ENCODE measurements around the gene MBD3L1.

Gene MBD3L1

GRCh38 chr19:8832132-8833021 is at the start of gene MBD3L1, which contains the start of gene ZNF558:
MBD3L1 (plus strand) TSS chr19:8832377; CDS start chr19:8842679, 10,302 bp downstream.
ZNF558 (minus strand) TSS chr19:8832304; CDS start chr19:8822659, 9,645 bp downstream.
- peak; percentile 55 for TF ChIP-seq FOXP2 (optimal IDR thresholded peaks at IDR 0.05; ENCODE audit: control extremely low read depth, extremely low read length, insufficient read depth)
- TF ChIP-seq POLR2AphosphoS5 (IDR thresholded peaks at IDR 0.05; ENCODE audit: borderline replicate concordance, low read depth, low read length), result peak; percentile 88
- TF ChIP-seq EZH2 (IDR thresholded peaks at IDR 0.05), result no peak
- peak within 1 kb of the TSS; percentile 94 for H3K27ac ChIP-seq
- H3K36me3 ChIP-seq (ENCODE audit: insufficient read depth, low read length), result peaks cover 6% of the 10 kb centered on the region; the same call in 1 of the 2 replicates
- peak within 1 kb of the TSS; percentile 95 for H3K9ac ChIP-seq (ENCODE audit: insufficient read length)
- 0 out of 2 replicates have a peak, but pooled peaks cover 2% of the 10 kb centered on the region for H3K9me3 ChIP-seq (ENCODE audit: low read depth, low read length)
- peak; percentile 91 for DNase-seq (ENCODE audit: low read depth, low spot score)
- peak within 1 kb of the TSS; percentile 97 for H3K4me3 ChIP-seq

GRCh38 chr19:8794823-8795222 is 37.4 kb upstream of the MBD3L1 start:
- no peak for DNase-seq (ENCODE audit: low read depth, low spot score)
- H3K4me3 ChIP-seq, result no peak overlapping the region
- H3K27ac ChIP-seq, result no peak overlapping the region
- H3K9me3 ChIP-seq (ENCODE audit: low read depth, low read length), result no peaks in the 10 kb centered on the region
- TF ChIP-seq POLR2AphosphoS5 (IDR thresholded peaks at IDR 0.05; ENCODE audit: borderline replicate concordance, low read depth, low read length) (no peak), EZH2 (IDR thresholded peaks at IDR 0.05) (no peak)
- H3K9ac ChIP-seq (ENCODE audit: insufficient read length), result no peak overlapping the region
- no peaks in the 10 kb centered on the region for H3K36me3 ChIP-seq (ENCODE audit: insufficient read depth, low read length)

- H3K9ac ChIP-seq (ENCODE audit: insufficient read length), result no peak overlapping the region
- peaks cover 66% of the 10 kb centered on the region for H3K36me3 ChIP-seq (ENCODE audit: insufficient read depth, low read length)
- no peak for DNase-seq (ENCODE audit: low read depth, low spot score)
- H3K9me3 ChIP-seq (ENCODE audit: low read depth, low read length), result peaks cover 30% of the 10 kb centered on the region
- H3K27ac ChIP-seq, result no peak overlapping the region
- TF ChIP-seq EZH2 (IDR thresholded peaks at IDR 0.05) (no peak), POLR2AphosphoS5 (IDR thresholded peaks at IDR 0.05; ENCODE audit: borderline replicate concordance, low read depth, low read length) (no peak), FOXP2 (optimal IDR thresholded peaks at IDR 0.05; ENCODE audit: control extremely low read depth, extremely low read length, insufficient read depth) (no peak)
- H3K4me3 ChIP-seq, result no peak overlapping the region
Measured at GRCh38 chr19:8806661-8807060, 25.5 kb upstream of the MBD3L1 start.

GRCh38 chr19:8811315-8812172 is 20.6 kb upstream of the MBD3L1 start:
- peaks cover 92% of the 10 kb centered on the region for H3K36me3 ChIP-seq (ENCODE audit: insufficient read depth, low read length)
- DNase-seq (ENCODE audit: low read depth, low spot score), result no peak
- H3K9me3 ChIP-seq (ENCODE audit: low read depth, low read length), result peaks cover 53% of the 10 kb centered on the region
- H3K27ac ChIP-seq, result no peak overlapping the region
- TF ChIP-seq POLR2AphosphoS5 (IDR thresholded peaks at IDR 0.05; ENCODE audit: borderline replicate concordance, low read depth, low read length) (no peak), EZH2 (IDR thresholded peaks at IDR 0.05) (no peak), FOXP2 (optimal IDR thresholded peaks at IDR 0.05; ENCODE audit: control extremely low read depth, extremely low read length, insufficient read depth) (no peak)
- no peak overlapping the region for H3K9ac ChIP-seq (ENCODE audit: insufficient read length)
- no peak overlapping the region for H3K4me3 ChIP-seq

GRCh38 chr19:8814176-8814575 is 18.0 kb upstream of the MBD3L1 start:
- Histone ChIP-seq H3K27ac (no peak overlapping the region), H3K36me3 (ENCODE audit: insufficient read depth, low read length) (peaks cover 93% of the 10 kb centered on the region), H3K4me3 (no peak overlapping the region), H3K9ac (ENCODE audit: insufficient read length) (no peak overlapping the region), H3K9me3 (ENCODE audit: low read depth, low read length) (peaks cover 44% of the 10 kb centered on the region)
- DNase-seq (ENCODE audit: low read depth, low spot score), result no peak
- TF ChIP-seq EZH2 (IDR thresholded peaks at IDR 0.05) (no peak), FOXP2 (optimal IDR thresholded peaks at IDR 0.05; ENCODE audit: control extremely low read depth, extremely low read length, insufficient read depth) (no peak), POLR2AphosphoS5 (IDR thresholded peaks at IDR 0.05; ENCODE audit: borderline replicate concordance, low read depth, low read length) (no peak)

- TF ChIP-seq FOXP2 (optimal IDR thresholded peaks at IDR 0.05; ENCODE audit: control extremely low read depth, extremely low read length, insufficient read depth) (no peak), POLR2AphosphoS5 (IDR thresholded peaks at IDR 0.05; ENCODE audit: borderline replicate concordance, low read depth, low read length) (no peak), EZH2 (IDR thresholded peaks at IDR 0.05) (no peak)
- no peak overlapping the region for H3K9ac ChIP-seq (ENCODE audit: insufficient read length)
- H3K9me3 ChIP-seq (ENCODE audit: low read depth, low read length), result peaks cover 36% of the 10 kb centered on the region
- DNase-seq (ENCODE audit: low read depth, low spot score), result no peak
- H3K27ac ChIP-seq, result no peak overlapping the region
- H3K36me3 ChIP-seq (ENCODE audit: insufficient read depth, low read length), result peaks cover 96% of the 10 kb centered on the region
- no peak overlapping the region for H3K4me3 ChIP-seq
Measured at GRCh38 chr19:8815780-8816179, 16.4 kb upstream of the MBD3L1 start.

GRCh38 chr19:8820234-8820633 is 11.9 kb upstream of the MBD3L1 start:
- Histone ChIP-seq H3K9ac (ENCODE audit: insufficient read length) (no peak overlapping the region), H3K9me3 (ENCODE audit: low read depth, low read length) (peaks cover 5% of the 10 kb centered on the region; the same call in 1 of the 2 replicates), H3K27ac (no peak overlapping the region), H3K36me3 (ENCODE audit: insufficient read depth, low read length) (peaks cover 92% of the 10 kb centered on the region), H3K4me3 (no peak overlapping the region)
- no peak for DNase-seq (ENCODE audit: low read depth, low spot score)
- no peak for TF ChIP-seq EZH2 (IDR thresholded peaks at IDR 0.05)
- no peak for TF ChIP-seq POLR2AphosphoS5 (IDR thresholded peaks at IDR 0.05; ENCODE audit: borderline replicate concordance, low read depth, low read length)
- TF ChIP-seq FOXP2 (optimal IDR thresholded peaks at IDR 0.05; ENCODE audit: control extremely low read depth, extremely low read length, insufficient read depth), result no peak

GRCh38 chr19:8821748-8822241 is 10.4 kb upstream of the MBD3L1 start:
- H3K9me3 ChIP-seq (ENCODE audit: low read depth, low read length), result peaks cover 5% of the 10 kb centered on the region; the same call in 1 of the 2 replicates
- peaks cover 80% of the 10 kb centered on the region for H3K36me3 ChIP-seq (ENCODE audit: insufficient read depth, low read length)
- TF ChIP-seq POLR2AphosphoS5 (IDR thresholded peaks at IDR 0.05; ENCODE audit: borderline replicate concordance, low read depth, low read length) (no peak), FOXP2 (optimal IDR thresholded peaks at IDR 0.05; ENCODE audit: control extremely low read depth, extremely low read length, insufficient read depth) (no peak), EZH2 (IDR thresholded peaks at IDR 0.05) (no peak)
- H3K9ac ChIP-seq (ENCODE audit: insufficient read length), result no peak overlapping the region
- no peak overlapping the region for H3K27ac ChIP-seq
- DNase-seq (ENCODE audit: low read depth, low spot score), result no peak
- H3K4me3 ChIP-seq, result no peak overlapping the region

Data from SK-N-MC (cell line).